Glutamatergic neuron (in vitro differentiated cells): ENCODE data around the gene MTHFD1. TPM values are rescaled to one million over a fixed set of nuclear protein-coding genes. Genes with fewer than 3 reads are reported as not detected.

Source experiments
- DNase-seq: peaks from one replicate; pipeline ENCODE4 v3.0.0; 2022
- H3K27ac Mint-ChIP-seq: one replicate; pipeline ENCODE4 v1.8.0; 2020; ENCODE audit warnings: mild to moderate bottlenecking, mixed read lengths, inconsistent platforms; ENCODE audit not compliant: unreplicated experiment
- H3K27me3 Mint-ChIP-seq: one replicate; pipeline ENCODE4 v1.8.0; 2020; ENCODE audit warnings: mild to moderate bottlenecking, moderate library complexity, mixed read lengths, inconsistent platforms; ENCODE audit not compliant: unreplicated experiment
- H3K36me3 Mint-ChIP-seq: one replicate; pipeline ENCODE4 v1.8.0; 2020; ENCODE audit warnings: mild to moderate bottlenecking, mixed read lengths, inconsistent platforms; ENCODE audit not compliant: unreplicated experiment
- H3K4me1 Mint-ChIP-seq: one replicate; pipeline ENCODE4 v1.8.0; 2020; ENCODE audit warnings: mild to moderate bottlenecking, low read depth, mixed read lengths, inconsistent platforms; ENCODE audit not compliant: unreplicated experiment
- H3K4me3 Mint-ChIP-seq: one replicate; pipeline ENCODE4 v1.8.0; 2020; ENCODE audit warnings: mild to moderate bottlenecking, mixed read lengths, inconsistent platforms; ENCODE audit not compliant: unreplicated experiment
- H3K9me3 Mint-ChIP-seq: one replicate; pipeline ENCODE4 v1.8.0; 2020; ENCODE audit warnings: mild to moderate bottlenecking, moderate library complexity, mixed read lengths, inconsistent platforms; ENCODE audit not compliant: unreplicated experiment
- long read RNA-seq: library from polyadenylated mRNA; unstranded; transcript quantifications from one replicate; pipeline ENCODE4 v2.0.0, GENCODE V29; 2020; ENCODE audit not compliant: unreplicated experiment
- total RNA-seq: library from RNA; stranded (reverse); fragmentation: NEBNext Ultra II Directional; extraction: Animal tissue kit (Norgen Biotek cat#: 25700); gene quantifications from one replicate; pipeline ENCODE4 v1.2.1, GENCODE V29; 2021; ENCODE audit not compliant: unreplicated experiment
- TF ChIP-seq, protein P1 (sequence below): fragments of 200-600 bp; sonication (generic); IDR thresholded peaks from one replicate; pipeline ENCODE4 v1.5.0; 2021; ENCODE audit not compliant: partially characterized antibody, unreplicated experiment

Gene MTHFD1
- 33.0 TPM for total RNA-seq
- long read RNA-seq, full-length matches to known transcripts = 11 of 15 reads
- long read RNA-seq, partial matches to known transcripts = 1 of 15 reads
- long read RNA-seq, other reads (novel, unspliced or antisense) = 3 of 15 reads

GRCh38 chr14:64387782-64388532 lies at the start of gene MTHFD1:
Gene MTHFD1, plus strand, starts transcription at chr14:64388353. Its CDS starts 75 bp downstream, at chr14:64388428.
- Mint-ChIP-seq H3K36me3 (no peaks in the 10 kb centered on the region), H3K4me3 (peak within 1 kb of the TSS; percentile 98), H3K9me3 (peaks cover 5% of the 10 kb centered on the region), H3K4me1 (peaks cover 5% of the 10 kb centered on the region), H3K27ac (peak within 1 kb of the TSS; percentile 88), H3K27me3 (peaks cover 10% of the 10 kb centered on the region)
- peak; percentile 99 for DNase-seq
- TF ChIP-seq, protein P1, sequence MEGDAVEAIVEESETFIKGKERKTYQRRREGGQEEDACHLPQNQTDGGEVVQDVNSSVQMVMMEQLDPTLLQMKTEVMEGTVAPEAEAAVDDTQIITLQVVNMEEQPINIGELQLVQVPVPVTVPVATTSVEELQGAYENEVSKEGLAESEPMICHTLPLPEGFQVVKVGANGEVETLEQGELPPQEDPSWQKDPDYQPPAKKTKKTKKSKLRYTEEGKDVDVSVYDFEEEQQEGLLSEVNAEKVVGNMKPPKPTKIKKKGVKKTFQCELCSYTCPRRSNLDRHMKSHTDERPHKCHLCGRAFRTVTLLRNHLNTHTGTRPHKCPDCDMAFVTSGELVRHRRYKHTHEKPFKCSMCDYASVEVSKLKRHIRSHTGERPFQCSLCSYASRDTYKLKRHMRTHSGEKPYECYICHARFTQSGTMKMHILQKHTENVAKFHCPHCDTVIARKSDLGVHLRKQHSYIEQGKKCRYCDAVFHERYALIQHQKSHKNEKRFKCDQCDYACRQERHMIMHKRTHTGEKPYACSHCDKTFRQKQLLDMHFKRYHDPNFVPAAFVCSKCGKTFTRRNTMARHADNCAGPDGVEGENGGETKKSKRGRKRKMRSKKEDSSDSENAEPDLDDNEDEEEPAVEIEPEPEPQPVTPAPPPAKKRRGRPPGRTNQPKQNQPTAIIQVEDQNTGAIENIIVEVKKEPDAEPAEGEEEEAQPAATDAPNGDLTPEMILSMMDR = no peak

DNA sequence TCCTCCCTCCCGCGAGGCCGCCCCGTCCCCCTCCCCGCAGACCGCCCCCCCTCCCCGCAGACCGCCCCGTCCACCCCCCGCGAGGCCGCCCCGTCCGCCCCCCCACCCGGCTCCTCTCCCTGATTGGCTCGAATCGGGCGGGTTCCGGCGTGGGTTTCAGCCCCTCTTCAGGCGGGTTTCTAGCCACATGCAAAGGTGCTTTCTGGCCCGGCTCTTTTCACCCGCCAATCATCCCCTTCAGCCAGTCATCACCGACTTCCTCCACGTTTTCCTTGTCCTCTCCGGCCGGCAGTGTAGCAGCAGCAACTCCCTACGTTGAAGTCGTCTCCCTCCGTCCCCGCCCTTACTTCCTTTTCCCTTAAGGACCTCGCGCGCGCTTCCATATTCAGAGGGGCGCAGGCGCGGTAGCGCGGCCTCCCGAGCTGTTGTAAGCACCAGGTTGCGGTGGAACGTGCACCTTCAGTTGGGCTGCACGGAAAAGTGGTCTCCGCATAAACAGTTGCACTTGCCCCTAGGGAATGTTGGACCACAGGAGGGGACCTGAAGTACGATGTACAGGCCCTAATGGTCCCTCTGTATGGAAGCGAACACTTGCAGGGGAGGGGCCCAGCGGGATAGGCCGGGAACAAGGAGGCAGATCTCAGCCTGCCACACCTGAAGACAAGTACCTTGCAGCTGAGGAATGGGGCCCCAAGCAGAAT lies 49.4 kb upstream of the MTHFD1 start:
- Mint-ChIP-seq H3K27ac (peak overlapping the region; percentile 94), H3K27me3 (peaks cover 6% of the 10 kb centered on the region), H3K9me3 (peaks cover 12% of the 10 kb centered on the region), H3K4me3 (peak overlapping the region; percentile 92), H3K36me3 (peaks cover 10% of the 10 kb centered on the region), H3K4me1 (peaks cover 2% of the 10 kb centered on the region)
- DNase-seq = peak; percentile 88
- TF ChIP-seq, protein P1 = no peak

DNA sequence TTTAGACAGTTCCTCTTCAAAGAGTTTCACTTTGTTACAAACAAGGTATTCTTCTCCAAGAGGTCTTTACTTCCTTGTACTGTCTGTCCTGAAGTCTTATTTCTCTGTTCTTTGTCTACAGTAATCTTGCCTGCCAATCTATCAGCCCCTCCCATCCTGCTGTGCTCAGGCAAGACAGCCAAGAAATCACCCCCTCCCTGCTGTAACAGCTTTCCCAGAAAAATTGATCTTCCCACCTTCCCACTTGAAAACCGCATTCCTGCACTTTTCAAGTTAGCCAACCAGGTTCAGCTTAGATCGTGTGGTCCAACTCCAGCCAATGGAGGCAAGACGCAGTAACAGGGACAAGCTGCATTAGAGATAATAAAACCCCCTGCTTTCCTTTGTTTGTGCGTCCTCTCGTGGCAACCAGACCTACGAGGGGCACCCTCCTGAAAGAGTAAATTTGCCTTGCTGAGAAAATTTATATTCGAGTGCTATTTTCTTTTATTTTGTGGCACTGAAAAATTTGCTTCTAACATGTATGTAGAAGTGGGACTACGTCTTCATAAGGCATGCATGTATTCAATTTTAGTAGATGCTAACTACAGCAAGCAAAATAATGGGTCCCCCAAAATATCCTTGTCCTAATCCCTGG lies 47.5 kb upstream of the MTHFD1 start:
- Mint-ChIP-seq H3K4me3 (no peak overlapping the region), H3K27ac (no peak overlapping the region), H3K36me3 (peaks cover 10% of the 10 kb centered on the region), H3K4me1 (peaks cover 2% of the 10 kb centered on the region), H3K9me3 (peaks cover 12% of the 10 kb centered on the region), H3K27me3 (peaks cover 6% of the 10 kb centered on the region)
- TF ChIP-seq, protein P1 = no peak
- DNase-seq = no peak

DNA sequence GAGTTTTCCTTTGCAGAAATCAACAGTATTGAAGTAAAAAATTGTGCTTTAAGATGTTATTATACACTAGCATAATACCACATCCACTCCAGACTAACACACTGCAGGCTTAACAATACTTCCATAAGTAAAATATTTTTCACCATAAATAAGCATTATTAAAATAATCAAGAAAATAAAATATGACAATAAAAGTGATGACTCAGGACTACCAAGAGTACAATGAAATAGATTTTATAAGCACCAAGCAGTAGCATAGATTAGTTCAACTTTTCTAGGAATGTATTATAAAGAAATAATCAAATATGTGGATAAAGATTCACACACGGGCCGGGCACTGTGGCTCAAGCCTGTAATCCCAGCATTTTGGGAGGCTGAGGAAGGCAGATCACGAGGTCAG lies 40.4 kb upstream of the MTHFD1 start:
- TF ChIP-seq, protein P1 = no peak
- Mint-ChIP-seq H3K4me1 (no peaks in the 10 kb centered on the region), H3K4me3 (no peak overlapping the region), H3K27ac (no peak overlapping the region), H3K36me3 (no peaks in the 10 kb centered on the region), H3K9me3 (no peaks in the 10 kb centered on the region), H3K27me3 (no peaks in the 10 kb centered on the region)
- no peak for DNase-seq
